Activated T-cell treated with anti-CD3 and anti-CD28 coated beads for 4 hours (primary cell): Measurements from ENCODE around the gene AGPAT3.
A peak's percentile ranks its signal among the peaks of the same experiment; 100 is the strongest.

ENCODE experiments used
- DNase-seq: peaks from one replicate; pipeline ENCODE4 v3.0.0-alpha.2; 2020

AGPAT3 gene

DNA sequence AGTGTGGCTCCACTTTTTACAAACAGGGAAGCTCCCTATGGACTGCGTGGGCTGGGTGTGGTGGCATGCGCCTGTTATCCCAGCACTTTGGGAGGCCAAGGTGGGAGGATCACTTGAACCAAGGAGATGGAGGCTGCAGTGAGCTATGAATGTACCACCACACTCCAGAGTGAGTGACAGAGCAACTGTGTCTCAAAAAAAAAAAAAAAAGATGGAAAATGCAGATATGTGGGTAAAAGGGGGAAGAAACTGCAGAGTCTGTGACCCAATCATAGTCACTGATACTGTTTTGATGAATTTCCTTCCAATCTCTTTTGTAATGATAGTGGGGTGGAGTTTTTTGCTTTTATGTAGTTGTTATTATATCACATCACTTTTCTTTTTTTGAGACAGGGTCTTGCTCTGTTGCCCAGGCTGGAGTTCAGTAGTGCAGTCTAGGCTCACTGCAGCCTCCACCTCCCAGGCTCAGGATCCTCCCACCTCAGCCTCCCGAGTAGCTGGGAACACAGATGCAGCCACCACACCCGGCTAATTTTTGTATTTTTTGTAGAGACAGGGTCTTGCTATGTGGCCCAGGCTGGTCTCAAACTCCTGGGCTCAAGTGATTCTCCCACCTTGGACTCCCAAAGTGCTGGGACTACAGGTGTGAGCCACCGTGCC, 138.4 kb downstream of the AGPAT3 start:
- DNase-seq, result no peak

DNA sequence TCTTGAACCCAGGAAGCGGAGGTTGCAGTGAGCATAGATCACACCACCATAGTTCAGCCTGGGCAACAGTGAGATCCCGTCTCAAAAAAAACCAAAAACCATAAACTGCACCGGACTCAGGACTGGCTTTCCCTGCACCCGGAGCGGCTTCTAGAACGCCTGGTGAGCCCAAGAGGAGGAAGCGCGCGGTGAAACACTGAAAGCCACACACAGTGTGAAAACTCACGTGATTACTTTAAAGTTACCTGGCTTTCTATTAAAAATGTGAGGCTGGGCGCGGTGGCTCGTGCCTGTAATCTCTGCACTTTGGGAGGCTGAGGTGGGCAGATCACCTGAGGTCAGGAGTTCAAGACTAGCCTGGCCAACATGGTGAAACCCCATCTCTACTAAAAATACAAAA, 140.0 kb downstream of the AGPAT3 start:
- no peak for DNase-seq

DNA sequence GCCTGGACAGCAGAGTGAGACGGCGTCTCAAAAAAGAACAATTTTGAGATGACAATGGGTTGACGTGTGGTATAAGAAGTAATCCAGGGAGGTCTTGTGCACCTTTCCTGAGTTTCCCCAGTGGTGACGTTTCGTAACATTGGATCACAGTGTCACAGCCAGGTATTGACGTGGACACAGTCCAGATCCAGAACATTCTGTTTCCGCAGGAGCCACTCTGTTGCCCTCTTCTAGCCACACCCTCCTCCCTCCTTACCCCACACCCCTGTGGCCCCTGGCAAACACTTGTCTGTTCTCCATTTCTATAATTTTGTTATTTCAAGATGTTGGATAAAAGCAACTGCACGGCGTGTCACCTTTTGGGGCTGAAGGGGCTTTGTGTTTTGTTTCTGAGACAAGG, 140.6 kb downstream of the AGPAT3 start:
- no peak for DNase-seq

DNA sequence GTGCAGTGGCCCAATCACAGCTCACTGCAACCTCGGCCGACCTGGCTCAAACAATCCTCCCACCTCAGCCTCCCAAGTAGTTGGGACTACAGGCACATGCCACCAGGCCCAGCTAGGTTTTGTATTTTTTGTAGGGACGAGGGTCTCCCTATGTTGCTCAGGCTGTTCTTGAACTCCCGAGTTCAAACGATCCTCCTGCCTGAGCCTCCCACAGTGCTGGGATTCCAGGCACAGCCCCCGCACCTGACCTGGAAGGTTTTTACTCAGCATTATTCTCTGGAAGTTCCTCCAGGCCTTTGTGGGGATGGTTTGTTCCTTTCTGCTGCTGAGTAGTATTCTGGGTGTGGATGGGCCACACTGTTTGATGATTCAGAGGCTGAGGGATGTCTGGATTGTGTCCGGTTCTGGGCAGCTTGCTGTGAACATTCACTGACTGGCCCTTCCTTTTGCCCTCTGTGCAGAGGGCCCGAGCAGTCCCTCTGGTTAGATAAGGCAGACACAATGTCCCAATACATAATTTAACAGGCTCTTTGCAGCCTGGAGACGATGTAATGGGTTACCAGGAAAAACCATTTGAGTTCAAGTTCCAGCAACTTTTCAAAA, 141.1 kb downstream of the AGPAT3 start:
- no peak for DNase-seq

DNA sequence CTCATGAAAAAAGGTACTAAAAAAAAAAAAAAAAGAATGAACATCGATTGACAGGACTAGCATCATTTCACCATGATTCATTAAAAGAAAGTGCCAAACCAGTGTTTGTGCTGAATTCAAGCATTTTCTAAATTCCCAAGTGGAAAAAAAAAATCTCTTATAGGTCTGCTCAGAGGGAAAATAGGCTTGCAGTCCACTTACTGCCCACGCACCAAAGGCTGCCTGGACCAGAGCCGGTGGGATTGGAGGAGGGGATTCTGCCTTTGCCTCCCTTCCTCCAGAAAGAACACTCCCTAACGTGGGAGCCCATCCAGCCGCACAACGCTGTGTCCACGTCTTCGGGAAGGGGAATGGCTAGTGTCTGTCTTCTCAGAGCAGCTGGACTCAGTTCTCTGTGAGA, 141.6 kb downstream of the AGPAT3 start:
- no peak for DNase-seq

DNA sequence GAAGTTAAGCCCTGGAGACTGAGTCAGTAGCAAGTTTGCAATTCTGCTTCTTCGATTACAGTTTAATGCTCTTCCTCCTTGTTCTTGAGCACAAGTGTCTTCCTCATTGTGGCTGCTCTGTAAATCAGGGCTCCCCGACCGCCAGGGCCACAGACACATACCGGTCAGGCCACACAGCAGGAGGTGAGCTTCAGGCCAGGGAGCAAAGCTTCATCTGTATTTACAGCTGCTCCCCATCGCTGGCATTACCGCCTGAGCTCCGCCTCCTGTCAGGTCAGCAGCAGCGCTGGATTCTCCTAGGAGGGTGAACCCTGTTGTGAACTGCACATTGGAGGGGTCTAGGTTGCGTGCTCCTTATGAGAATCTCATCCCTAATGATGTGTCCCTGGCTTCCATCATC, 145.4 kb downstream of the AGPAT3 start:
- no peak for DNase-seq

DNA sequence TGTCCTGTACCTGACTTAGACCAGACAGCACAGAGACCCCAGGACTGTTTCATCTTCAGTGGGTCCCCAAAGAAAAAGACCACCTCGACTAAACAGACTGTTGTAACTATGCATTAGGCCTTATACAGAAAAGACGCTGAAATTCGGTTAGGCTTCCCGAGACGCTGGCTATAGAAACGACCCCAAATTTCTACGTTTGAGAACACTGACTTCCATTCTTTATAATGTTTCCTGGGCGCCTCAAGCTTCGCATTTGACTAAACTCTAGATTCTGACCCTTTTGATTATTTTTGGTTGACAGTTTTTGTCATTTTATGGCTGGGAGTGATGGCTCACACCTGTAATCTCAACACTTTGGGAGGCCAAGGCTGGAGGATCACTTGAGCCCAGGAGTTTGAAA, 146.1 kb downstream of the AGPAT3 start:
- no peak for DNase-seq

DNA sequence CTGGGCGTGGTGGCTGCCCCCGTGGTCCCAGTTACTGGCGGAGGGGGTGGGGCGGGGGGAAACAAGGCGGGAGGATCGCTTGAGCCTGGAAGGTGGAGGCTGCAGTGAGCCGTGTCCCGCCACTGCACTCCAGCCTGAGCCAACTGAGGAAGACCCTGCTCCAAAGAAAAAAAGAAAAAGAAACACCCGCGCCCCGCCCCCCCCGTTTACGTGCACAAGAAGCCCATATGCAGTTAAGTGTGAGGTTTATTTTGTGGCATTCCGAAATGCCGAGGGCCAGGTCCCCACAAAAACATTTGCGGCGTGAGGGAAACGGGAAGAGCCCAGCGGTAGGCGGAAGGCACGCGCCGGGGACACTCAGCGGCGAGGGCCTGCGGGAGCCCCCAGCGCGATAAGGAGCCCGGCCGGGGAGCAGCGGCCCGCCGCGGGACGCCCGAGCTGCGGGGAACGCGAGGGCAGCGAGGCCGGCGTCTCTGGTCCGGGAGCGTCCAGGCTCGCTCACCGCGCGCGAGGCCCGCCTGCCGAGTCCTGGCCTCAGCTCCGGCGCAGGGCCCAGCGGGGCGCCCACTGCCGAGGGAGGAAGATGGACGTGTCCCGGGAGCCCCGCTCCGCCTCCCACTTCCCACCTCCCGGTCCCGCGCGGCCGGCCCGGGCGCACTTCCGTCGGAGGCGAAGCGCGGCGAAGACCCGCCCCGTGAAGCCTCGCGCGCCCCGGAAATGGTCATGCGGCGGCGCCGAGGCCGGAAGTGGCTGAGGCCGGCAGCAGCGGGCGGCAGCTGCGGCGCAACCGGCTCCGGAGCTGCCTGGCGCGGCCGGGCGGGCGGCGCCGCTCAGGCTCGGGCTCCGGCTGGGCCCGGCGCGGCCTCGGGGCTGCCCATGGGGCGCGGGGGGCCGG, 146.8 kb downstream of the AGPAT3 start, which contains the start of gene TRAPPC10:
Gene TRAPPC10 (plus strand): TSS at position 731 of the 895 bp plus-strand sequence. CDS start 185 bp downstream, outside the sequence.
- DNase-seq, result peak; percentile 56

DNA sequence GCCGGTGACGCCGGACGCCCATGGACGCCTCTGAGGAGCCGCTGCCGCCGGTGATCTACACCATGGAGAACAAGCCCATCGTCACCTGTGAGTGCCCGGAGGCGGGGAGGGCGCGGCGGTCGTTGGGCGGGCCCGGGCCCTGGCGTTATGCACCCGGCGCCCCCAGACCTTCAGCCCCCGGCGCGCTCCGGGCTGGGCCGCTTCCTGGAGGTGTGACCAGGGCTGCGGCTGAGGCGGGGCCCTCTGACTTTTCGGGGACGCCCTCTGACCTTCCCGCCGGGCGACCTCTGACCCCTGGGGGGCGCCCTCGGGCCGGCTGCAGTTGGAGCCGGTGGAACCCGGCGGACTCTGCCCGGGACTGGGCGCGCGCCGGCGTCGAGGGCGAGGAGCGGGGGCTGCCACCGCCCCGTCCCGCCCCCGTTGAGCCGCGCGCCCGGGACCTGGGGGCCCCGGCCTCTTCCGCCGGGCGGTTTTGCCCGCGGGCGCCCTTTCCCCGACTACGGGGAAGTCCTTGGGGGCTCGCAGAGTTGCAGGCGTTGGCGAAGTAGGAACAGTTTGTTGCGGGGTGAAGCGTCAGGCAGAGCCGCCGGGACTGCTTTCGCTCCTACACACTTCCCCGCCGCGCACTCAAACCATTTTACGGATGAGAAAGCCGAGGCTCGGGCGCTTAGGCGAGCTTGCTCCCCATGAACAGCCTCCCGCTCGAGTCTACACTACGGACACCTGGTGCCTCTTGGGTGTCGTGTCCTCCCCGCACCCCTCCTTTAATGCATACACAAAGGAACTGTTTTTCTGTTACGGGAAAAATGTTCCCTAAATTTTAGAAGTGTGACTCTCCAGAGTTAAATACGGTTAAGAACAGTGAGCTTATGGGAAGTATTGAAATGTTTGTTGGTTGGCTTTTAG, 147.7 kb downstream of the AGPAT3 start:
- peak; percentile 76 for DNase-seq

DNA sequence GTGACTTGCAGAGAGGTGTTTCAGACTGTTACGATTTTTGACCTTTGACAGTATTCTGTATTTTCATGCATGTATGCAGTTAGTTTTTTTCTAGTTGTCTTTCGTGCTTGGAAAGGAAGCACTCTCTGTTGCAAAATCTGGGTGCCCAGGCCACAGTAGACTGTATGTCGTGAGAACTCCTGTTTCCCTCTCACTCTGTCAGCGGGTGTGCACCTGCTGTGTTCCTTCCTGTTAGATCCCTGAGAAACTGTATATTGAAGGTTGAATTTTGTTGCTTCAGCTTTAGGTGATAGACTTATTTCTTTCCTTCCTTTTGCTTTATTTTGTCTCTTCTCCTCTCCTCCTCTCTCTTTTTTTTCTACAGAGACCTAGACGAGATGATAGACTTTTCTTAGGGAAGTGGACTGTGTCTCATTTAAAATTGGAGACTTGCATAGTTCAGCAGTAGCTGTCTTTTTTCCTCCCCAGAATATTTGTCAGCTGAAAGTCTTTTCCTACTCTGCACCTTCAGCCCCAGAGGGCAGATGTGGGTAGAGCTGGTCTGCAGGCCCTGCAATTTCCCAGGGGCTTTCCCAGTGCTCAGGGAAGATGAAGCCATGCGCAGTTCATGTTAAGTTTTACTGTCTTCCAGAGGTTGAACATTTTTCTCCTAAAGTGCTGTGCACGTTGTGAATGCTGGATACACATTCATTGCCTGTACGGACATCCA, 148.5 kb downstream of the AGPAT3 start:
- no peak for DNase-seq

DNA sequence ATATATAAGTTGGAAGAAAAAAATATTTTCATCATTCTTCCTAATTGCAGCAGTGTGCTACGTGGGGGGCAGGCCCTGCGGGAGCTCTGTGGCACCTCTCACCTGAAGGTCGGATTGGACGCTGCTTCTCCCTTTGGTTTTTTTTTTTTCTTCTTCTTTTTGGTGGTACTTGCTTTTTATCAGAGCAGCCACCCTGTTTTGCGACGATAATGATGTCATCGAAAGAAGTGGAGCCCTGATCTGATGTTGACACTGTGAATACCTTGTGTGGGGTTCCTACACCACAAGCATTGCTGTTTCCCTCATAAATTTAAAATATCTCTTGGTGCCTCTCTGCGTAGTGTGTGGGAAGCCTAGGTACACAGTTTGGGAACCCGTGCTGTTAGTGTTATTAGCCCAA, 152.6 kb downstream of the AGPAT3 start:
- no peak for DNase-seq

DNA sequence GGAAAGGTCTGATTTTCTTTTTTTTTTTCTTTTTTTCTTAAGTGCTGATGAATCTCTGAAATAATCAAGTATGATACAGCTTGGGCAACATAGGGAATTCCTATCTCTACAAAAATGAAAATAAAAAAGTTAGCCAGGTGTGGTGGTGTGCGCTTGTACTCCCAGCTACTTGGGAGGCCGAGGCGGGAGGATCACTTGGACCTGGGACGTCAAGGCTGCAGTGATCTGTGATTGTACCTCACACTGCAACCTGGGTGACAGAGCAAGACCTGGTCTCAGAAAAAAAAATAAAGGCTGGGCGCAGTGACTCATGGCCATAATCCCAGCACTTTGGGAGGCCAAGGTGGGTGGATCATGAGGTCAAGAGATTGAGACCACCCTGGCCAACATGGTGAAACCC, 153.1 kb downstream of the AGPAT3 start:
- no peak for DNase-seq

DNA sequence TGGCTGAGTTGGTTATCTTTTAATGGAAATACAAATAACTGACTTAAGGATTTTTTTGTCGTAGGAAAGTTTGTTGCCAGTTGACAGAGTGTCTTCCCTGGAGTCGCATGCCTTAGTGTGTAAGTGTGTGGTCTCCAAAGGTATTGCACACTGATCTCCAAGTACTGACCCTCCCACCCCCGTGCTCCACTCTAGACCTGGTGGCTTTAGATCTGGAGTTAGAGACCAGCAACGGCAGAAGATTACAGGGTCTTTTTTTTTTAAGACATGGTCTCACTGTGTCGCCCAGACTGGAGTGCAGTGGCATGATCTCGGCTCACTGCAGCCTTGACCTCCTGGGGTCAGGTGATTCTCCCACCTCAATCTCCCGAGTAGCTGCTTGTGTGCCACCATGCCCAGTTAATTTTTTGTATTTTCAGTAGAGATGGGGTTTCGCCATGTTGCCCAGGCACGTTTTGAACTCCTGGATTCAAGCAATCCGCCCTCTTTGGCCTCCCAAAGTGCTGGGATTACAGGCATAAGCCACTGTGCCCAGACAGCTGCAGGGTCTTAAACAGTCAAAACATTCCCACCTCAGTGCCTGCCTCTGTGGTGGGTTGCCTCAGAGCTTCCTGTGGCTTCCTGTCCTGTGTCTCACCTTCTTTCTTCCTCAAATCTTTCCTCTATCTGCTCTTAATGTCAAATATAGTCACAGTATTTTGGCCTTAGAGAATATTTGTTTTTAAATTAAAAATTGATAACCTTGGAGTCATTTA, 154.0 kb downstream of the AGPAT3 start:
- DNase-seq, result no peak

DNA sequence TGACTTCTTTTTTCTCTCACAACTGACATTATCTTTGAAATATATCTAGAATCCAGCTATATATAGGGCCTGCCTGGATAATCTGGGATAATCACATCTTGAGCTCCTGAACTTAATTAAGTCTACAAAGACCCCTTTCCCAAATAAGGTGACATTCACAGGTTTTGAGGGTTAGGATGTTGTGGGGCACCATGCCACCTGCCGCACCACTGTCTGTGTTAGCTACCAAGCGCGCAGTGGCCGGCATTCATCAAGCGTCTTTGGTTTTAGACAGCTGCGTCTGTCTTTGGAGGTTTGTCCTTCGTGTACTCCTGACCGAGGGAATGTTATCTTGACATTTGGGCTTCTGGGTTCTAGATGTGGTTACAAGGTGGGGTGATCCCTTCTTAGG, 154.5 kb downstream of the AGPAT3 start:
- no peak for DNase-seq

DNA sequence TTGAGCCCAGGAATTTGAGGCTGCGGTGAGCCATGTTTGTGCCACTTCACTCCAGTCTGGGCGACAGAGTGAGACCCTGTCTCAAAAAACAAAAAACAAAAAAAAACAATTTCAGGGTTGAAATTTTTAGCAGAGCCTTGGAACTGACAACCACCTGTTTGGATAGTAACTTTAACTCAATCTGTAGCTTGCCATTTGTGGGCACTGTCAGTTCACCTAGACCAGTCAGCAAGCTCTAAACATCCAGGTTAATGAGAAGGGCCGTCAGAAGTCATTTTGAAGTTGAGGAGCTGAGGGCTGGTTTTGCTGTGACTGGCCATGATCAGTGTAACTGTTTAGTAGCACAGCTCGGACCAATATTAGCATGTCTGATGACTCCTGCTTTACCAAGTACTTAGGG, 155.5 kb downstream of the AGPAT3 start:
- no peak for DNase-seq

DNA sequence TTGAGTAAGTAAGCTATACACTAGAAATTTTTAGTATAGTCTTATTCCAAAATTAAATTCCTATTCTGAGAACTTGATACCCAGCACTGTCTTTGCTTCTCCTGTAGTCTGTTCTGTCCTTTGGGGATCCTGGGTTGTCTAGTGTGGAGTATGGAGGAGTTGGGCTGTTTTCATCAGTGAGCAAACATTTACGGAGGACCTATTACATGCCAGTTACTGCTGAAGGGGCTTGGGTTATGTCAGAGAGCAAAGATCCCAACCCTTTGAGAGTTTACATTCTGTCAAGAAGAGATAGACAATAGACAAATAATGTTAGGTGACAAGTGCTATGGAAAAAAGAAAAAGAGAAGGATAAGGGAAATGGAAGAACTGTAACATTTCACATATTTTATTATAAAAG, 156.0 kb downstream of the AGPAT3 start:
- DNase-seq, result no peak

DNA sequence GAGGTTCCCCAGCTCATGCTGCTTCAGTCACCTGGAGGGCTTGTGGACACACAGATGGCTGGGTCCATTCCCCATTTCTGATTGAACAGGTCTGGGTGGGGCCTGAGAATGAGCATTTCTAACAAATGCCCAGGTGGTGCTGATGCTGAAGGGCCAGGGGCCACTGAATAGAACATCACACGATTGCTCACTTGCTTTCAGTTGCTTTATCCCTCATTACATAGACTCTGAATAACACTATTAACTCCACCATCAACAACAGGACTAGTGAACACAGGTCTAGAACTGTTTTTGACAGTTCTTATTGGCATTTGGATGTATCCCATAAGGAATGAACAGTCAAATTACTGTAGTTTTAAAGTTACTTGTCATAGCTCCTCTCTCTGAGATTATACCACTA, 159.2 kb downstream of the AGPAT3 start:
- no peak for DNase-seq

DNA sequence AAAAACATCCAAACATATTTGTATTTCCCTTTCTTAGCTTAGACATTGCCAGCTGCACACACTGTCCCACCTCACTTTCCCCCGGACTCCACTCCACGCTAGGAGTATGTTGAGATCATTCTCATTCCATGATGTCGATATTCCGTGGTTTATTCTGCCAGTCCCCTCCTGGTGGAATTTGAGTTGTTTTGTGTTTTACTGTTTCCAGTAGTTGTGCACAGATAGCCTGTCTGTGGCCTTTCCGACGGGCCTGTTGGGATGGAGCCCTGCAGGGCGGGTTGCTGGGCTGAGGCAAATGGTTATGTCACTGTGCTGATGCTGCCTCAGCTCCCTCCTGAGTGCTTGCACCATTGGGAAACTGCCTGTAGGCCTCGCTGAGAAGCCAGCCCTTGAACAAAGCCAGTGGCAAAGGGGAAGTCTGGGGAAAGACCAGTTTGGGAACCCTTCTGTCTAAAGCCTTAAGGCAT, 159.9 kb downstream of the AGPAT3 start:
- DNase-seq, result no peak

DNA sequence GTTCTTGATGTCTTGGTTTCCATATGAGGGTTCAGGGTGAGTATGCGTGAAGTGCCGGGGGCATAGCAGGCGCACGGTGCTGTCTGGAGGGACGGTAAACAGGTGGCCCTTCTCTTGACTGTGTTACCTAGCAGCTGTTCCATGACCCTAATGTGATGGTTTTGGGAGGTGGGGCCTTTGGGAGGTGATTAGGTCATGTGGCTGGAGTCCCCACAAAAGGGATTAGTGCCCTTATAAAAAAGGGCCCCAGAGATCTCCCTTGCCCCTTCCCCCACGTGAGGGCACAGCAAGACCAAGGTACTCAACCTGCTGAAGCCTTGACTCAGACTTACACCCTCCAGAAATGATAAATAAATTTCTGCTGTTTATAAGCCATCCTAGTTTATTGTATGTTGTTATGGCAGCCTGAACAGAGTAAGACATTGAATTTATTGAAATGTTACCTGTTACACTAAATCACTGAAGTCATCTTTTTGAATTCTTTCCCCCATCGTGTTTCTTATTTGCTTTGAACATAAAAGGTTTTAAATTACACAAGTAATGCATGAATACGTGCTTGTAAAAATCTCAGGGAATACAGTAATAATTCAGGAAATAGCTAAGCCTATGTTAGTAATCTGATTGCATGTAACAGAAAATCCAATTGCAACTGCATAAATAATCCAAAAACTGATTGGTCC, 162.7 kb downstream of the AGPAT3 start:
- DNase-seq, result no peak

DNA sequence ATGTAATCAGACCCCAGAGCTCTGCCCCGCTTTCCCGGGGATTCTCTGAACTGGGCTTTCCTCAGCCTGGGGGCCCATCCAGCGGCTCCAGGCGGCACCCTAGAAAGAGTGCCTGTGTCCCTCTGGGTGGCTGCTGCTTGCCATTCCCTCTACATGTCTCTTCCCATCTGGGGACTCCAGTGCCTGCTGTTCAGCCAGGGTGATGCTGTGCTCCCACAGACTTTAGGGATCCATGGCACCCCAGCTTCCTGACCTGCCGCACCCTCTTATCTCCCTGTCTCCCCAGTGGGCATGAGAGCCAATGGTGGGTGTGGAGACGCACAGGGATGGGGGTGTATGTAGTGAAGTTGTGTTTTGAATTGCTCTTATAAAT, 163.2 kb downstream of the AGPAT3 start:
- no peak for DNase-seq
